ENCODE measurements around the gene CYP19A1.
"Not testable (repeated sequence)": the region's sequence is repeated elsewhere in the genome, so short reads cannot be mapped to it uniquely, and the experiment has no call there.

Gene CYP19A1

DNA sequence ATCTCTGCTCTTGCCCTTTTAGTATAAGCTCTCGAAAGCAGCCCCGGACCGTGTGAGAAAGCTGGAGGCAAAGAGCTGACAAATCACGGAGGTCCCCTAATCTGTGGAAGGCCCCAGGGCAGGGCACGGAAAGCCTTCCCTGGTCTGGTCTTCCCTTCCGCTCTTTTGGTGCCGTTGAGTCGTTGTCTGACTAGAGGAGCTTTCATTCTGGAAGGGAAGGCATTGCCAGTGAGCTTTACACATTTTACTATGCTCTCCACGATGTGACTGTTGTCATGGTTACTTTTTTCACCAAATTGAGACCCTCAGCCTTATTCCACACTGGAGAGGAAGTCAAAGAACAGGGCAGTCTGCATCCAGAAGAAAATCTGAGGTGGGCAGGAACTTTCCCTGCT is 71.7 kb downstream of the CYP19A1 start:
- Histone ChIP-seq H3K9me3 (ENCODE audit: control insufficient read depth, low read length) (no peaks in the 10 kb centered on the region), H3K27ac (ENCODE audit: insufficient read depth, low read depth, low read length, poor library complexity, severe bottlenecking) (no peak overlapping the region), H3K36me3 (ENCODE audit: control insufficient read depth, insufficient read depth, low read length) (no peaks in the 10 kb centered on the region), H3K4me1 (ENCODE audit: control insufficient read depth, insufficient read depth, low read length) (peaks cover 8% of the 10 kb centered on the region), H3K27me3 (ENCODE audit: control insufficient read depth, insufficient read depth, low read length, poor library complexity, severe bottlenecking) (peaks cover 38% of the 10 kb centered on the region), H3K4me3 (ENCODE audit: insufficient read depth, low read depth, low read length) (peak overlapping the region; percentile 39)
- 56 to 57% methylated on average over 9 of the region's 9 CpGs for WGBS, 2 experiments

DNA sequence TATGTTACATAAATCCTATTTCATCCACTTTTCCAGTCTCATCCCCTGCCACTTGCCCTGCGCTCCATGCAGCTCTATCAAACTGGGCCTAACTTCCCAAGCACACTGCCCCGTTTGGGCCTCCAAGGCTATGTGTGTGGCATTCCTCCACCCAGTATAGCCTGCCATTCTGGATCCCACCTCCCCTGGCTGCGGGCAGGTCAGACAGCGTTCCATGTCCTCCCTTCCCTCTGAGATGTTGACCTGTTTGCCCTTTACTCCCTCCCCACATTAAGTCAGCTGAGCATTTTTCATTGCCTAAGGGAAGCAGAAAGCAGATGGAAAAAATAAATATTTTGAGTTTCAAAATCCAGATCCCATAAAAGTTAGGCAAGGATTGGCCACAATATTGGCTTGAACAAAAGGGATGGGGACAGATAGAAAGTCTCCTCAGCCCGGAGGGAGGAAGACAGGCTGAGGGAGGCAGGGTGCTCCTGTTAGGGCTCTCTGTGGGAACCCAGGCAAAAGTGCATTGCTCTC is 73.3 kb downstream of the CYP19A1 start:
- Histone ChIP-seq H3K27ac (ENCODE audit: insufficient read depth, low read depth, low read length, poor library complexity, severe bottlenecking) (no peak overlapping the region), H3K4me3 (ENCODE audit: insufficient read depth, low read depth, low read length) (no peak overlapping the region)
- 83 to 88% methylated on average over 5 of the region's 5 CpGs for WGBS, 2 experiments

DNA sequence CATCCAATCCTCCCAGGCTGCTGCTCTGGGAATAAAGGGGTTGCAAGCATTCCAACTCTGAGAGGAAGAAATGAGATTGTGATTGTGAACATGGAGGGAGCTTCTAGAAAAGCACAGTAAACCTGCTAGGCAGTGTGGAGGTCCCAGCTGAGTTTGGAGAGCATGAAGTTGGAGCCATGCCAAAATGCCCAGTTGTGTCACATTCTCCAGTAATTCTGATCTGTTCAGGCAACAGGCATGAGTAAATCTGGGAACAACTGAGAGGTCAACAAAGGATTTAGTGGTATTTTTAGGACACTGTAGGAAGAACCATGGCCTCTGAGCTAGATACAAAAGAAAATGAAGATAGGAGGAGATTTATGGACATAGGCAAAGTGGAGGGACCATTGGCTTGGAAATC is 74.7 kb downstream of the CYP19A1 start:
- Histone ChIP-seq H3K27ac (ENCODE audit: insufficient read depth, low read depth, low read length, poor library complexity, severe bottlenecking) (no peak overlapping the region), H3K27me3 (ENCODE audit: control insufficient read depth, insufficient read depth, low read length, poor library complexity, severe bottlenecking) (peaks cover 38% of the 10 kb centered on the region), H3K9me3 (ENCODE audit: control insufficient read depth, low read length) (no peaks in the 10 kb centered on the region), H3K36me3 (ENCODE audit: control insufficient read depth, insufficient read depth, low read length) (no peaks in the 10 kb centered on the region), H3K4me3 (ENCODE audit: insufficient read depth, low read depth, low read length) (no peak overlapping the region), H3K4me1 (ENCODE audit: control insufficient read depth, insufficient read depth, low read length) (peaks cover 8% of the 10 kb centered on the region)

More for the DNA sequence above, 73.3 kb downstream of the CYP19A1 start:
- Histone ChIP-seq H3K36me3 (ENCODE audit: control insufficient read depth, insufficient read depth, low read length) (no peaks in the 10 kb centered on the region), H3K4me1 (ENCODE audit: control insufficient read depth, insufficient read depth, low read length) (peaks cover 8% of the 10 kb centered on the region), H3K9me3 (ENCODE audit: control insufficient read depth, low read length) (no peaks in the 10 kb centered on the region), H3K27me3 (ENCODE audit: control insufficient read depth, insufficient read depth, low read length, poor library complexity, severe bottlenecking) (peaks cover 38% of the 10 kb centered on the region)

- 94 to 96% methylated on average over 3 of the region's 3 CpGs for WGBS, 2 experiments
- peaks cover 8% of the 10 kb centered on the region for H3K4me1 ChIP-seq (ENCODE audit: control insufficient read depth, insufficient read depth, low read length)
- no peaks in the 10 kb centered on the region for H3K36me3 ChIP-seq (ENCODE audit: control insufficient read depth, insufficient read depth, low read length)
- H3K27ac ChIP-seq (ENCODE audit: insufficient read depth, low read depth, low read length, poor library complexity, severe bottlenecking), result no peak overlapping the region
- no peaks in the 10 kb centered on the region for H3K9me3 ChIP-seq (ENCODE audit: control insufficient read depth, low read length)
- H3K27me3 ChIP-seq (ENCODE audit: control insufficient read depth, insufficient read depth, low read length, poor library complexity, severe bottlenecking), result peaks cover 32% of the 10 kb centered on the region
- H3K4me3 ChIP-seq (ENCODE audit: insufficient read depth, low read depth, low read length), result no peak overlapping the region
Measured at GRCh38 chr15:51263116-51263515, 75.3 kb downstream of the CYP19A1 start.

DNA sequence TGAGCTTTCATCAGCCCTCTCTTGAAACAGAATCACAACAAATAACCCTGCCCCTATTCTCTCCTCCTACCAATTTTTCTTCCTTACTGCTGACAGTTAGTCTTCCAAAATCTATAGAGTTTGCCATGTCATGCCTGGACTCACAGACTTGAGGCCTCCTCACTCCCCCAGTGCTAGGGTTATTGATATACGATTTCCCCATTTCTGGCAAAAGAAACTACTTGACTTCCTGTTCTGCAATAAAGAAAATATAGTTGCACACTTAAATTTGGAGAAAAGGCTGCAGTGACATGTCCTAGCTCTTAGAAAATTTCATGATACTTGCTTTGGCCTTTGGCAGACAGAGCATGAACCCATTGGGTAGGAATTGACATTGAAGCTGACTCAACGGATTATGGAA is 75.9 kb downstream of the CYP19A1 start:
- no peaks in the 10 kb centered on the region for H3K36me3 ChIP-seq (ENCODE audit: control insufficient read depth, insufficient read depth, low read length)
- peaks cover 26% of the 10 kb centered on the region for H3K27me3 ChIP-seq (ENCODE audit: control insufficient read depth, insufficient read depth, low read length, poor library complexity, severe bottlenecking)
- no peak overlapping the region for H3K4me3 ChIP-seq (ENCODE audit: insufficient read depth, low read depth, low read length)
- 50 to 55% methylated on average over 2 of the region's 2 CpGs for WGBS, 2 experiments
- H3K9me3 ChIP-seq (ENCODE audit: control insufficient read depth, low read length), result no peaks in the 10 kb centered on the region
- H3K27ac ChIP-seq (ENCODE audit: insufficient read depth, low read depth, low read length, poor library complexity, severe bottlenecking), result no peak overlapping the region
- peaks cover 8% of the 10 kb centered on the region for H3K4me1 ChIP-seq (ENCODE audit: control insufficient read depth, insufficient read depth, low read length)

- WGBS, 2 experiments, result 73 to 79% methylated on average over 7 of the region's 7 CpGs
- not testable (repeated sequence) for H3K27ac ChIP-seq (ENCODE audit: insufficient read depth, low read depth, low read length, poor library complexity, severe bottlenecking)
Measured at GRCh38 chr15:51261113-51261512, 77.3 kb downstream of the CYP19A1 start.

GRCh38 chr15:51260202-51260601 is 78.2 kb downstream of the CYP19A1 start:
- H3K4me3 ChIP-seq (ENCODE audit: insufficient read depth, low read depth, low read length), result no peak overlapping the region
- H3K27ac ChIP-seq (ENCODE audit: insufficient read depth, low read depth, low read length, poor library complexity, severe bottlenecking), result no peak overlapping the region
- H3K36me3 ChIP-seq (ENCODE audit: control insufficient read depth, insufficient read depth, low read length), result no peaks in the 10 kb centered on the region
- 88% methylated on average over 4 of the region's 4 CpGs for WGBS, 2 experiments
- H3K27me3 ChIP-seq (ENCODE audit: control insufficient read depth, insufficient read depth, low read length, poor library complexity, severe bottlenecking), result peaks cover 3% of the 10 kb centered on the region
- no peaks in the 10 kb centered on the region for H3K4me1 ChIP-seq (ENCODE audit: control insufficient read depth, insufficient read depth, low read length)
- no peaks in the 10 kb centered on the region for H3K9me3 ChIP-seq (ENCODE audit: control insufficient read depth, low read length)

More at GRCh38 chr15:51261113-51261512, 77.3 kb downstream of the CYP19A1 start:
- not testable (repeated sequence) for H3K4me3 ChIP-seq (ENCODE audit: insufficient read depth, low read depth, low read length); H3K36me3 ChIP-seq (ENCODE audit: control insufficient read depth, insufficient read depth, low read length); H3K9me3 ChIP-seq (ENCODE audit: control insufficient read depth, low read length); H3K4me1 ChIP-seq (ENCODE audit: control insufficient read depth, insufficient read depth, low read length)
- H3K27me3 ChIP-seq (ENCODE audit: control insufficient read depth, insufficient read depth, low read length, poor library complexity, severe bottlenecking), result peaks cover 12% of the 10 kb centered on the region

- H3K36me3 ChIP-seq (ENCODE audit: control insufficient read depth, insufficient read depth, low read length), result no peaks in the 10 kb centered on the region
- no peak overlapping the region for H3K27ac ChIP-seq (ENCODE audit: insufficient read depth, low read depth, low read length, poor library complexity, severe bottlenecking)
- H3K4me1 ChIP-seq (ENCODE audit: control insufficient read depth, insufficient read depth, low read length), result no peaks in the 10 kb centered on the region
- H3K27me3 ChIP-seq (ENCODE audit: control insufficient read depth, insufficient read depth, low read length, poor library complexity, severe bottlenecking), result no peaks in the 10 kb centered on the region
- H3K9me3 ChIP-seq (ENCODE audit: control insufficient read depth, low read length), result no peaks in the 10 kb centered on the region
- WGBS, 2 experiments, result 98 to 100% methylated on average over 2 of the region's 2 CpGs
- no peak overlapping the region for H3K4me3 ChIP-seq (ENCODE audit: insufficient read depth, low read depth, low read length)
Measured at GRCh38 chr15:51255533-51255932, 82.9 kb downstream of the CYP19A1 start.

GRCh38 chr15:51253366-51253765 is 85.0 kb downstream of the CYP19A1 start:
- no peaks in the 10 kb centered on the region for H3K27me3 ChIP-seq (ENCODE audit: control insufficient read depth, insufficient read depth, low read length, poor library complexity, severe bottlenecking)
- 95 to 100% methylated on average over 2 of the region's 2 CpGs for WGBS, 2 experiments
- H3K4me1 ChIP-seq (ENCODE audit: control insufficient read depth, insufficient read depth, low read length), result no peaks in the 10 kb centered on the region
- H3K9me3 ChIP-seq (ENCODE audit: control insufficient read depth, low read length), result no peaks in the 10 kb centered on the region
- H3K4me3 ChIP-seq (ENCODE audit: insufficient read depth, low read depth, low read length), result no peak overlapping the region
- no peaks in the 10 kb centered on the region for H3K36me3 ChIP-seq (ENCODE audit: control insufficient read depth, insufficient read depth, low read length)
- H3K27ac ChIP-seq (ENCODE audit: insufficient read depth, low read depth, low read length, poor library complexity, severe bottlenecking), result no peak overlapping the region

GRCh38 chr15:51252671-51253070 is 85.7 kb downstream of the CYP19A1 start:
- Histone ChIP-seq H3K27me3 (ENCODE audit: control insufficient read depth, insufficient read depth, low read length, poor library complexity, severe bottlenecking) (no peaks in the 10 kb centered on the region), H3K27ac (ENCODE audit: insufficient read depth, low read depth, low read length, poor library complexity, severe bottlenecking) (no peak overlapping the region), H3K4me3 (ENCODE audit: insufficient read depth, low read depth, low read length) (no peak overlapping the region), H3K9me3 (ENCODE audit: control insufficient read depth, low read length) (no peaks in the 10 kb centered on the region), H3K4me1 (ENCODE audit: control insufficient read depth, insufficient read depth, low read length) (no peaks in the 10 kb centered on the region), H3K36me3 (ENCODE audit: control insufficient read depth, insufficient read depth, low read length) (no peaks in the 10 kb centered on the region)
- WGBS, 2 experiments, result 99 to 100% methylated on average over 3 of the region's 3 CpGs

GRCh38 chr15:51251556-51251955 is 86.8 kb downstream of the CYP19A1 start:
- no peaks in the 10 kb centered on the region for H3K9me3 ChIP-seq (ENCODE audit: control insufficient read depth, low read length)
- no peak overlapping the region for H3K4me3 ChIP-seq (ENCODE audit: insufficient read depth, low read depth, low read length)
- H3K27me3 ChIP-seq (ENCODE audit: control insufficient read depth, insufficient read depth, low read length, poor library complexity, severe bottlenecking), result no peaks in the 10 kb centered on the region
- no peaks in the 10 kb centered on the region for H3K36me3 ChIP-seq (ENCODE audit: control insufficient read depth, insufficient read depth, low read length)
- no peak overlapping the region for H3K27ac ChIP-seq (ENCODE audit: insufficient read depth, low read depth, low read length, poor library complexity, severe bottlenecking)
- 80 to 87% methylated on average over 1 of the region's 1 CpG for WGBS, 2 experiments
- H3K4me1 ChIP-seq (ENCODE audit: control insufficient read depth, insufficient read depth, low read length), result no peaks in the 10 kb centered on the region
